Measurements from ENCODE around the gene ABLIM3.

ABLIM3 gene

GRCh38 chr5:149206524-149207141 lies 65.3 kb downstream of the ABLIM3 start:
- no peak overlapping the region for H3K4me3 ChIP-seq (ENCODE audit: low read depth, low read length)
- POLR2A ChIA-PET = no interaction called here

GRCh38 chr5:149207831-149208230 lies 66.5 kb downstream of the ABLIM3 start:
- ChIA-PET POLR2A (no interaction called here), CTCF (no interaction called here)
- TF ChIP-seq CTCF (IDR thresholded peaks at IDR 0.05; ENCODE audit: insufficient read depth, low read length, missing control alignments) = no peak
- no peak for DNase-seq (ENCODE audit: low read depth, low spot score)
- no peak overlapping the region for H3K4me3 ChIP-seq (ENCODE audit: low read depth, low read length)

More at GRCh38 chr5:149206524-149207141, 65.3 kb downstream of the ABLIM3 start:
- CTCF ChIA-PET = no interaction called here
- no peak for DNase-seq (ENCODE audit: low read depth, low spot score)
- no peak for TF ChIP-seq CTCF (IDR thresholded peaks at IDR 0.05; ENCODE audit: insufficient read depth, low read length, missing control alignments)

- CTCF ChIA-PET = interaction anchor here (5.0 kb wide), 1 partner anchor 19 kb away, joined by 25 read pairs; no protein-coding TSS in a partner anchor
These were observed 68.9 kb downstream of the ABLIM3 start for GRCh38 chr5:149210225-149210624.

GRCh38 chr5:149210968-149211490 lies 69.7 kb downstream of the ABLIM3 start:
- ChIA-PET POLR2A (interaction anchor here (0.9 kb wide), 1 partner anchor 14 kb away, joined by 3 read pairs; no protein-coding TSS in a partner anchor), CTCF (interaction anchor here (5.0 to 5.5 kb wide), 2 partner anchors 18 to 69 kb away, joined by 25 to 41 read pairs; partner anchors contain the start of gene ABLIM3)
- no peak for TF ChIP-seq CTCF (IDR thresholded peaks at IDR 0.05; ENCODE audit: insufficient read depth, low read length, missing control alignments)
- H3K4me3 ChIP-seq (ENCODE audit: low read depth, low read length) = no peak overlapping the region
- DNase-seq (ENCODE audit: low read depth, low spot score) = no peak

More at GRCh38 chr5:149210225-149210624, 68.9 kb downstream of the ABLIM3 start:
- DNase-seq (ENCODE audit: low read depth, low spot score) = no peak
- no peak for TF ChIP-seq CTCF (IDR thresholded peaks at IDR 0.05; ENCODE audit: insufficient read depth, low read length, missing control alignments)
- POLR2A ChIA-PET = no interaction called here
- H3K4me3 ChIP-seq (ENCODE audit: low read depth, low read length) = no peak overlapping the region

- peak; percentile 44 for DNase-seq (ENCODE audit: low read depth, low spot score)
- no peak for TF ChIP-seq CTCF (IDR thresholded peaks at IDR 0.05; ENCODE audit: insufficient read depth, low read length, missing control alignments)
- H3K4me3 ChIP-seq (ENCODE audit: low read depth, low read length) = no peak overlapping the region
- CTCF ChIA-PET = interaction anchor here (1.3 to 5.5 kb wide), 4 partner anchors 18 to 69 kb away, joined by 3 to 41 read pairs (median 14); partner anchors contain the start of gene ABLIM3
- POLR2A ChIA-PET = interaction anchor here (0.9 to 1.1 kb wide), 2 partner anchors 14 to 71 kb away, joined by 3 to 5 read pairs; partner anchors contain the start of gene ABLIM3
These were observed 70.3 kb downstream of the ABLIM3 start for GRCh38 chr5:149211566-149211965.

GRCh38 chr5:149212198-149212951 lies 71.1 kb downstream of the ABLIM3 start:
- peak; percentile 98 for DNase-seq (ENCODE audit: low read depth, low spot score)
- H3K4me3 ChIP-seq (ENCODE audit: low read depth, low read length) = no peak overlapping the region
- no peak for TF ChIP-seq CTCF (IDR thresholded peaks at IDR 0.05; ENCODE audit: insufficient read depth, low read length, missing control alignments)
- CTCF ChIA-PET = interaction anchor here (1.1 to 5.5 kb wide), 6 partner anchors 11 to 70 kb away, joined by 3 to 41 read pairs (median 4); partner anchors contain the start of gene ABLIM3
- POLR2A ChIA-PET = interaction anchor here (0.9 to 1.1 kb wide), 2 partner anchors 13 to 71 kb away, joined by 3 to 5 read pairs; partner anchors contain the start of gene ABLIM3

All from AG04449 (cell line).